ENCODE results near the gene NOSTRIN. TPM values are rescaled to one million over a fixed set of nuclear protein-coding genes. Genes with fewer than 3 reads are reported as not detected.

The NOSTRIN gene
- total RNA-seq, 2 donors from 2014 or later, result not detected

- no peak overlapping the region for H3K27ac Mint-ChIP-seq
- DNase-seq (no peak), ATAC-seq (no peak)
- peaks cover 18% of the 10 kb centered on the region for H3K27me3 Mint-ChIP-seq
- no peaks in the 10 kb centered on the region for H3K9me3 ChIP-seq (ENCODE audit: control insufficient read depth, low read length, poor library complexity, severe bottlenecking)
- H3K4me3 Mint-ChIP-seq, result no peak overlapping the region
- H3K4me1 Mint-ChIP-seq, result no peaks in the 10 kb centered on the region
- peaks cover 3% of the 10 kb centered on the region for H3K36me3 Mint-ChIP-seq (ENCODE audit: low read depth)
Measured at GRCh38 chr2:168796583-168797285, 5.7 kb upstream of the NOSTRIN start.

GRCh38 chr2:168797286-168797655 is 5.2 kb upstream of the NOSTRIN start:
- ATAC-seq, result no peak
- Mint-ChIP-seq H3K36me3 (ENCODE audit: low read depth) (peaks cover 3% of the 10 kb centered on the region), H3K27me3 (peaks cover 21% of the 10 kb centered on the region), H3K4me3 (no peak overlapping the region), H3K27ac (no peak overlapping the region), H3K4me1 (peaks cover 5% of the 10 kb centered on the region)
- no peak for DNase-seq
- H3K9me3 ChIP-seq (ENCODE audit: control insufficient read depth, low read length, poor library complexity, severe bottlenecking), result no peaks in the 10 kb centered on the region

DNA sequence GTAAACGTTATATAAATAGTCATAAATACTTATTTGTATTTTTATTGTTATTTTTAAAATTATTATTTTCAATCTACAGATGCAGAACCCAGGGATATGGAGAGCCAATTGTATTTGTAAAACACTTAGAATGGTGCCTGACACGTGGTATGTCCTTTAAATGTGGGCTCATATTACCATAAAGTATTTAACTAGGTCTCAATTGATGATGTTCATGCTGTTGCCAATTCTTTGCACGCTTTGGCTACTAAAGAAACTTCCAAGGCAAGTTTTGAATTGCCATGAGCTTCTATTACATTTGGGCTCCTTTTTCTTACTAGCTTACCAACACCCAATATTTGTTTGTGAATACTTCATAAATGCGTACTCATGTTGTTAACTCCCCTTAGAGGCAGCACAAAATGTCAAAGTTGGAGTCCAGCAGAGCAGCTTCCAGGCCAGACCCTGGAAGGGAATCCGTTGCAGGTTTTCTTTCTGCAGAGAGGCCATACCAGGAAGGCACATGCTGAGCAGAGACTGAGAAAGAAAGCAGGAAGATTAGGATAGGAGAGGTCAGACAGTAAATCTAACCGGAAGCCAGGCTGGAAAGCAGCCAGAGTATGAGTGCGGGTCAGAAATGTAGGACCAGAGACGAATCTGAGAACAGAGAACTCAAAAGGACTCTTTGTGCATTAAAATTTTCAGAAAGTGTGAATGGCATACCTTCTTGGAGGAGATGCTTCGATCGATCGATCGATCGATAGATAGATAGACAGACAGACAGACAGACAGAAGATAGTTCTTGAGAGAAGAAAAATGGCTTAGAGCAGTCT is 4.2 kb upstream of the NOSTRIN start:
- no peak overlapping the region for H3K4me3 Mint-ChIP-seq
- DNase-seq, result no peak
- peaks cover 21% of the 10 kb centered on the region for H3K27me3 Mint-ChIP-seq
- peaks cover 9% of the 10 kb centered on the region for H3K4me1 Mint-ChIP-seq
- H3K36me3 Mint-ChIP-seq (ENCODE audit: low read depth), result peaks cover 3% of the 10 kb centered on the region
- H3K27ac Mint-ChIP-seq, result no peak overlapping the region
- H3K9me3 ChIP-seq (ENCODE audit: control insufficient read depth, low read length, poor library complexity, severe bottlenecking), result no peaks in the 10 kb centered on the region
- ATAC-seq, result no peak

DNA sequence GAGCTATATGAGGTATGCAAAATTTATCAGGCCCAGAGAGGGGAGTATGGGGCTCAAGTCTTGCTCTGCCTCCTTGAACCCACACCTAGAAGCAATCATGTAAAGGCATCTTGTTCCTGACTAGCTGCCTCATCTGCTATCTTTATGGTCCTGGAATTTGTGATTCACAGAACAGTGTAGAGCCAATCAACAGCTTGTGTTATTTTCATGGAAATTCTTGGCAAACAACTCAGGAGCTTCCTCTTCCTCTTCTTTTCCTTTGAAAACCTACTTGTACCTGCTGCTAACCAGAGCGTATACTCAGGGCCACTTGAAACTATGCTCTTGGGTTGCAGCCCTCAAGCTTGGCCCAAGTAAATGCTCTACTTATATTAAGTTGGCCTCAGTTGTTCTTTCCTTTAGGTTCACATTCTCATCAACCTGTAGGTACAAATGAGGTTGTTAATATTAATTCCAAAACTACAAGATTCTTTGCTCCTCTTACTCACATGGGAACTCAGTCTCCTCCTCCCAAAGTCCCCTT is 3.5 kb upstream of the NOSTRIN start:
- Mint-ChIP-seq H3K27ac (no peak overlapping the region), H3K36me3 (ENCODE audit: low read depth) (peaks cover 2% of the 10 kb centered on the region), H3K4me3 (no peak overlapping the region), H3K4me1 (peaks cover 9% of the 10 kb centered on the region), H3K27me3 (peaks cover 21% of the 10 kb centered on the region)
- no peak for ATAC-seq
- H3K9me3 ChIP-seq (ENCODE audit: control insufficient read depth, low read length, poor library complexity, severe bottlenecking), result no peaks in the 10 kb centered on the region
- no peak for DNase-seq

DNA sequence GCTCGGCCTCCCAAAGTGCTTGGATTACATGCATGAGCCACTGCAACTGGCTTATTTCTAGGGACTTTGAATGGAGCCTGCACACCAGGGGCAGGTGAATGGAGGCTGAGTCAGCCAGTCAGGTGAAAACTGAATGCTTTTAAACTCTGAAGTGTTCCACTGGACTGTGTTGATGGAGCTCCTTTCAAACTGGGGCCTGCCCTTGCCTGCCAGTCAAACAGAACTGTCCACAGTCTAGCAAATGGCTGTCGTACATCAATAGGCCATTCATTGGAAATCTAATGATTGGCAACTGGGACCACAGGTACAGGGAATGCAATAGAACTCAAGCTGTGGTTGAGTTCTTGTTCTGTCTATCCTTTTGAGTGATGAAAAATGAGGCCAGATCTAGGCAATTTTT is 966 bp upstream of the NOSTRIN start:
- Mint-ChIP-seq H3K4me3 (no peak overlapping the region), H3K27ac (no peak overlapping the region), H3K36me3 (ENCODE audit: low read depth) (no peaks in the 10 kb centered on the region), H3K4me1 (peaks cover 9% of the 10 kb centered on the region), H3K27me3 (peaks cover 21% of the 10 kb centered on the region)
- DNase-seq (no peak), ATAC-seq (no peak)
- no peaks in the 10 kb centered on the region for H3K9me3 ChIP-seq (ENCODE audit: control insufficient read depth, low read length, poor library complexity, severe bottlenecking)

DNA sequence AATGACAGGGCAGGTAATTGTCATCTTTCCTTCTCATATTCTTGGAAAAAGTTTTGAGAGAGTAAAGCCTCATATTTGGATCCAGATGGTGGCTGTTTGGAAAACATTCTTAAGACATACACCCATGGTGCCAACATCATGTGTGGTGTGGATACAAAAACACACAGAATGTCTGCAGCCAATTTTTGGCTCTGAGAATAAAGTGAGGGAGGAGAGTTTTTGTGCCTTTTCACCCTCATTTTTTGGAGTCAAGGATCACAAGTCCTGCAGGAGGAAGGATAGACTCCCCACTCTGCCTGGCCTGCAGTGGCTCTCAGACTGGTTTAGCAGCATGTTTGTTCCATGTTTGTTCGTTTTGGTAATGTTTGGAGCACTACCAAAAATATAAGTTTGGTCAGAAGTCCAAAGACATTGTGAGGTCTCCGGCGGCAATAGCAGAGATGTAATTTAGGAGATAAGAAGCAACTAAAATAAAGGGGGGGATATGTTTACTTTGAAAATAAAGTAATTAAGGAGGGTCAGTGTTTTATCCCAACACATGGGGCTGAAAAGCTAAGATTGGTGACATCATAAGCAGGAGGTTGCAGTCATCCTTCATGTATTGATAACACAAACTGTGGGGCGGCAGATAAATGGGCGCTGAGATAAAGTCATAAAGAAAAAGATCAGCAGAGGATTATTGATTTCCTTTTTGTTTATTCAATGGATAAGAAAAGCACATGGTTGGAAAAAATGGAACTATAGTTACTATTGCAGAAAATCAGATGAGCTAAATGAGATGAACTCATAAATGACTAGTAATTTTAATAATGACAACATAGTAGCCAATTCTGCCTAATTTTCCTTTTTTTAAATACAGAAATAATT is 655 bp downstream of the NOSTRIN start:
- ATAC-seq (no peak), DNase-seq (no peak)
- H3K9me3 ChIP-seq (ENCODE audit: control insufficient read depth, low read length, poor library complexity, severe bottlenecking), result no peaks in the 10 kb centered on the region
- Mint-ChIP-seq H3K4me1 (peaks cover 9% of the 10 kb centered on the region), H3K36me3 (ENCODE audit: low read depth) (no peaks in the 10 kb centered on the region), H3K4me3 (no peak overlapping the region), H3K27me3 (peaks cover 20% of the 10 kb centered on the region), H3K27ac (no peak overlapping the region)

DNA sequence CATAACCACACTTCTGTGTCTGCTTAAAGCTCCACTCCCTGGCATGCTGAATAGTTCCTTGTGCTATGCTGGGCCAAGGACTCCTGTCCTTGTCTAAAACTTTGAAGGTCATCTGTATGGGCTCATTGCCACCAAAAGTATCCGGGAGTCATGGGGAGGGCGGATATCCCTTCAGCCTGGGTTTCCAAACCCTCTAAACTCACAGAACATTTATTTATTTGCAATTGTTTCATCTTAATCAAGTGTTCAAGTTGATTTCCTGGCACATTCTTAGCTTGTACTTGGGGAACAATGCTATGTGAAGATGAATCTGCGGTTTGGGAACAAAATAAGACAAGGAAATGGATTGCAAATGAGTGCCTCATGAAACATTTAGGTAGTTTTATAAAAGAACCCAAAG is 1.8 kb downstream of the NOSTRIN start:
- H3K27me3 Mint-ChIP-seq, result peaks cover 9% of the 10 kb centered on the region
- H3K4me3 Mint-ChIP-seq, result no peak overlapping the region
- no peak overlapping the region for H3K27ac Mint-ChIP-seq
- peaks cover 9% of the 10 kb centered on the region for H3K4me1 Mint-ChIP-seq
- ATAC-seq, result no peak
- DNase-seq, result no peak
- H3K36me3 Mint-ChIP-seq (ENCODE audit: low read depth), result no peaks in the 10 kb centered on the region
- H3K9me3 ChIP-seq (ENCODE audit: control insufficient read depth, low read length, poor library complexity, severe bottlenecking), result no peaks in the 10 kb centered on the region

DNA sequence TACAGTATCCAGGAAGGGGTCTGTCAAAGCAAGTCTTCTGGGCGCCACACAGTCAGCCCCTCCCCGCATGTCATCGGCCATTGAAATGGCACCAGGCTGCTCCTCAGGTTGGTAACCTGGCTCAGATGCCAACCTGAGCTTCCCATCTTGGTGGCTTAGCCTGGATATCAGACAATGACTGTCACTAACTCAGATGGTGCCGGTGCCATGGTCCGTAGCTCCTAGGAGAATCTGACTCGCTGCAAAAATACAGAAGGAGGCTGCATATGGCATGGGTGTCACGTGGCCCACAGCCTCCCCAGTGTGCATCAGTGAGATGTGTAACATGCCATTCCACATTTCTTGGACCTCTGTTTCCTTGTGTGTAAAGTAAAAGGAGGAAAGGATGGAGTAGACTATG is 3.2 kb downstream of the NOSTRIN start:
- Mint-ChIP-seq H3K36me3 (ENCODE audit: low read depth) (no peaks in the 10 kb centered on the region), H3K4me3 (no peak overlapping the region), H3K4me1 (peaks cover 9% of the 10 kb centered on the region), H3K27ac (no peak overlapping the region), H3K27me3 (peaks cover 10% of the 10 kb centered on the region)
- ATAC-seq, result no peak
- no peaks in the 10 kb centered on the region for H3K9me3 ChIP-seq (ENCODE audit: control insufficient read depth, low read length, poor library complexity, severe bottlenecking)
- no peak for DNase-seq

- DNase-seq (no peak), ATAC-seq (no peak)
- Mint-ChIP-seq H3K27me3 (peaks cover 4% of the 10 kb centered on the region), H3K36me3 (ENCODE audit: low read depth) (no peaks in the 10 kb centered on the region), H3K4me3 (no peak overlapping the region), H3K4me1 (no peaks in the 10 kb centered on the region), H3K27ac (no peak overlapping the region)
- no peaks in the 10 kb centered on the region for H3K9me3 ChIP-seq (ENCODE audit: control insufficient read depth, low read length, poor library complexity, severe bottlenecking)
Measured at GRCh38 chr2:168809537-168809936, 7.1 kb downstream of the NOSTRIN start.

DNA sequence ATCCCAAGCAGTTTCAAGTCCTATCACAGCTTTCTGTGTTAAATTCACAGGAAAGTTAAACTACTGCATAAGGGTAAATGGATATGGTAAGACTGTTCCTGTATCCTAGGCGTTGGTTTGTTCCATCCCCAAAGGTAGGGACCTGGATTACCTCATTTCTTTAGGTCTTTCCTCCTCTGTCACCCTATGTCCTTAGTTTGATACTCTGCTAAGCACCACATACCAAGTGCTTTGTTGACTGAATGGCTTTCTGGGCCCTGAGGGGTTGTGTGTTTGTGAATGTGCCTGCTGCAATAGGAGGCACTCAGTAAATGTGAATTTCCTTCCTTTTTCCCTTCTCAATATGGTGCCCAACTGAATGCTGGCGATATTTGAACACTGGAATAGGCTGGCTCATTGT is 7.8 kb downstream of the NOSTRIN start:
- Mint-ChIP-seq H3K4me3 (no peak overlapping the region), H3K4me1 (no peaks in the 10 kb centered on the region), H3K27ac (no peak overlapping the region), H3K36me3 (ENCODE audit: low read depth) (no peaks in the 10 kb centered on the region), H3K27me3 (peaks cover 4% of the 10 kb centered on the region)
- no peaks in the 10 kb centered on the region for H3K9me3 ChIP-seq (ENCODE audit: control insufficient read depth, low read length, poor library complexity, severe bottlenecking)
- ATAC-seq (no peak), DNase-seq (no peak)

DNA sequence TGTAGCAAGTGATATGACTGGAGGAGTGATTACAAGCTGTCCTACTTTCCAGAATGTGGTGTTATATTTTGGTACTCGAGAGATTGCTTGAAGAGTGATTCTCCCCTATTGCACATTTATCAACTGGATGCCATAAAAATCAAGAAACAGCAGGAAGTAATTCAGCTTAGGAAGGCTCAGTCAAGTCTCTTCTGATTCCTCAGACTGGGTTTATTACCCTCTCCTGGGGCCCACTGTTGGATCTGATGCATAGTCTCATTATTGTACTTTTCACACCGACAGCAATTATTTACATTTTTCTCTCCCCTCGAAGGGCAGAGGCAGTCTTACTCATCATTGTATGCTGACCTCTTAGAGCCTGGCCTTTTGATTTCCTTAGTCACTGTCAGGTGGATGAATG is 9.3 kb downstream of the NOSTRIN start:
- no peak for DNase-seq
- no peaks in the 10 kb centered on the region for H3K4me1 Mint-ChIP-seq
- no peak for ATAC-seq
- no peaks in the 10 kb centered on the region for H3K36me3 Mint-ChIP-seq (ENCODE audit: low read depth)
- no peak overlapping the region for H3K27ac Mint-ChIP-seq
- H3K4me3 Mint-ChIP-seq, result no peak overlapping the region
- H3K27me3 Mint-ChIP-seq, result peaks cover 4% of the 10 kb centered on the region
- no peaks in the 10 kb centered on the region for H3K9me3 ChIP-seq (ENCODE audit: control insufficient read depth, low read length, poor library complexity, severe bottlenecking)

DNA sequence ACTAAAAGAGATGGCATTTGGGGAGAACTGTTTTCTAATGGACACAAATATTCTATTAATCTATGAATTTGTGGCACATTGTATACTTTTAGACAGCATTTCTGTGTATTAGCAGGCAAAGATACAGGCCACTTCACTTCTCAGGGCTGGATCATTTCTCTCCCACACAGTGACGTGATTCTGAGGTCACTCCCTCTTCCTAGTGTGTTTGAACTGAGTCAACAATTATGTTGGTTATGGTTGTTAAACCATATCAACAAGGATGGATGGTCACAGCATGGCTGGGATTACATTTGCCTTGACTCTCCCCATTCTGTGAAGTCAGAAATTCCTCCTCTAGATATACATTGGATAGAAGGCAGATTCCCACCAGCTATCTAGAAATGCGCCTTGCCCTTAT is 11.6 kb downstream of the NOSTRIN start:
- no peak for DNase-seq
- no peaks in the 10 kb centered on the region for H3K9me3 ChIP-seq (ENCODE audit: control insufficient read depth, low read length, poor library complexity, severe bottlenecking)
- Mint-ChIP-seq H3K36me3 (ENCODE audit: low read depth) (no peaks in the 10 kb centered on the region), H3K27ac (no peak overlapping the region), H3K27me3 (peaks cover 6% of the 10 kb centered on the region), H3K4me1 (no peaks in the 10 kb centered on the region), H3K4me3 (no peak overlapping the region)
- no peak for ATAC-seq

Data from T-helper 17 cell (primary cell).